HG03196 (cell line): ENCODE measurements around the gene ICAM3.

Source experiments
- ATAC-seq: cut with Tn5 transposase; IDR thresholded peaks from one replicate; pipeline ENCODE4 v1.9.1; 2021; ENCODE audit not compliant: unreplicated experiment

The ICAM3 gene

GRCh38 chr19:10320602-10321416 lies 18.6 kb downstream of the ICAM3 start:
- no peak for ATAC-seq

GRCh38 chr19:10318807-10319682 lies 20.4 kb downstream of the ICAM3 start:
- ATAC-seq, result no peak

GRCh38 chr19:10317857-10318462 lies 21.5 kb downstream of the ICAM3 start:
- ATAC-seq, result no peak

DNA sequence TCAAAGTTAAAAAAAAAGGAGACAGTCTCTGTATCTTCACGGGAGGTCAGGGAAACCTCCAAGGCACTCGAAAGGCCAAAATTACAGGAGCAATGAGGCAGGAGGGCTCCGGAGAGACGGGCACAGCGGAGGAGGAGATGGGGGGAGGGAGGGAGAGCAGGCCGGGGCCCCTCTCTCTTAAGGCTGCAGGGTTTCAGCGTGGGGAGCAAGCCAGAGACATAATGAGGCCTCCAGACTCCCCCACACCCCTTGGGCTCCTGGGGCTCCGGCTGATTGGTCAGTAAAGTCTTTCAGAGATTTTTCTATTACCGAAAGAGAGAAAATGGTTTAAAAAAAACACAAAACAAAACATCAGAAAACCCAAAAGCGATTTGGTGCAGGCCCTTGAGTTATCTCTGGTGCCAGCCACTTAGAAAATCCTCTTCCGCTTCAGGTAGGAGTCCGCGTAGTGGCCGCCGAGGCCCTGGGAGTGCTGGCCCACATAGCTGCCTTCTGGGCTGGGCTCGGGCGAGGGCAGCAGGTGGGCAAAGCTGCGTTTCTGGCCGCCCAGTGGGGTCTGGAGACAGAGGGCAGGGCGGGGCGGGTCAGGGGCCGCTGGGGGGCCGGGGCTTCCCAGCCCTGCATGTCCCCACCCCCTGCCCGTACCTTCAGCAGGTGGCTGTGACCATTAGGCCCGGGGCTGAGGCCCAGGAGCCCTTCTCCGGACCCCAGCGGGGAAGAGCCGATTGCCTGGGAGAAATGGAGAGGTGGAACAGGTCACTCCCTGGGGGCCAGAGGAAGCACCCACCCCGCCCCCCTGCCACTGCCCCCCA lies 22.2 kb downstream of the ICAM3 start:
- no peak for ATAC-seq

DNA sequence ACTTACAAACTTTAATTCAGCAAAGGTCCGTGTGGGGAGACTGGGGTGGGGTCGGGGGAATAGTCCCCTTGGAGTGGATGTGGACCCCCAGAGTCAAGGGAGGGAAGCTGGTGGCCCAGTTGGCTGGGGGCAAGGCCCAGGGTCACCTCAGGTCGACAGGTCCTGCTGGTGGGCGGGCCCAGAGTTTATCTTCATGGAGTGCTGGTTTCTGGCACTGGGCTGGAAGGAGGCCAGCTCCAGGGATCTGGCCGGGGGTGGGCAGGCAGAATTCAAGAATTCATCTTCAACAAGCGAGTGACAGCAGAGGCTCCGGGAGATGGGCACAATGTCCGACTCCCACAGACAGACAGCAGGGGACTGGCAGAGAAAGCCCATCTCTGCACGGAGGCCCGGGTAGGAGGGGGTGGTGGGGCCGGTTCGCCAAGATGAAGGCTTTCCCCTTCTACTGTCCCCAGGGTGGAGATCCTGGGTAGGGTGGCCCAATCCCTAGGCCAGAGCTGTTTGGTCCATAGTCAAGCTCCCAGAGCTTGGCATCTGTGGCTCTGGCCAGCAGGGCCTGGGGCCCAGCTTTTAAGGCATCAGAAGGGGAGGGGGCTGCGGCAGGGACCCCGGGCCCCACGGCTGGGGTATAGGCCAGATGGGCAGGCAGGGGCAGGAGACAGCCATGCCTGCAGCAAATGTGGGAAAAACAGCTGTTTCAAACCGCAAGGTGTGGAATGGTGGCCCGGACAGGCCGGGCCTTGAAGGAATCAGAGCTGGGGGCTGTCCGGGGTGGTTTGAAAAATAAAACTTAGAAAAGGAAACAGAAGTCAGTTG lies 23.0 kb downstream of the ICAM3 start:
- no peak for ATAC-seq

DNA sequence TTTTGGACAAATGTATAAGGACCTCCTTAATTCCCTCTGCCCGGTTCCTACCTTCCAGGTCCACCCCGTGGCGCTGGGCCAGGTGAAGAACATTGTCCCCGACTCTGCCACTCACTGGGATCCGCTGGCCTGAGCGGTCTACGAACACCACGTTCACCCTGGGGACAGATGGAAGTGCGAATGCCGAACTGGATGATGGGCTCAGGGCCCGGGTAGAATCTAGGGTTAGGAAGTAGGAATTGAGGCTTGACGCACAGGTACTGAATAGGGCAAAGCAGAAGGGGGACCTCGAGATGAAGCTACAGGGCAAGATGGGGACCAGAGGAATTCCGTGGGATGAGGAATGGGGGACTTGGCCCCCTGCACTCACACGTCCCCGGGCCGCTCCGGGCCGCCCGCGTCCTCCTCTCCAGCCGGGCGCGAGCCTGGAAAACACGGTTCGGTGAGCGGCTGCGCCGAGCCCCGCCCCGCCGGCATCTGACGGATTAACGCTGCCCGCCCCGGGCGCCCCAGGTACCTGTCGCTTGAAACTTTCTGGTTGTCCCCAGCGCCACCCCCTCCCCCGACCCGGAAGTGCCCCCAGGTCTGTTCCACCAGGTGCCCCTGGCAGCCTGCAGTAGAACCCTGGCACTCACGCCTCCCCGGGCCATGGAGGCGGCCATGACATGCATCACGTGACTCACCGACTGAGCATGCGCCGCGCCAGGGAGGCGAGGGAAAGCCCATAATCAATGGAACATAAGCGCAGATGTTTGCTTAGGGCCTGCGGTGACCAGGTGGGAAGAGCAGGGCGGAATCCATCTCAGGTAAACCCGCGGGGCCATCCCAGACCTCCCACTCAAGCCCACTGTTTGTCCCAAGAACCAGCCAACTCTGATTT lies 23.8 kb downstream of the ICAM3 start, which contains the start of gene FDX2:
Gene FDX2 (minus strand): TSS at position 681 of the 880 bp plus-strand sequence. CDS start 19 bp downstream, at position 662.
- peak; percentile 57 for ATAC-seq

- no peak for ATAC-seq
These were observed 30.0 kb downstream of the ICAM3 start, which contains the start of gene ZGLP1 for GRCh38 chr19:10309423-10309822. ZGLP1 (minus strand) TSS chr19:10309815.

DNA sequence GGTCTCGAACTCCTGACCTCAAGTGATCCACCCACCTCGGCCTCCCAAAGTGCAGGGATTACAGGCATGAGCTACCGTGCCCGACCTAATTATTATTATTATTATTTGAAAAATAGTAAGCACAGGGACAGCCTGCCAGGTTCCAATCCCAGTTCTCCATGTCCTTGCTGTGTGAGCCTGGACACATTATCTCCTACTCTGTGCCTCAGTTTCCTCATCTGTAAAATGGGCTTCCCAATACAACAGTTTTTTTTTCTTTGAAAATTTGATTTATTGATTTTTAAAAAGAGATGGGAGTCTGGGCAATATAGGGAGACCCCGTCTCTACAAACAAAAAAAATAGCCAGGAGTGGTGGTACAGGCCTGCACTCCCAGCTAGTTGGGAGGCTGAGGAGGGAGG lies 33.1 kb downstream of the ICAM3 start:
- no peak for ATAC-seq

GRCh38 chr19:10305139-10305806 lies 34.2 kb downstream of the ICAM3 start:
- ATAC-seq, result no peak

DNA sequence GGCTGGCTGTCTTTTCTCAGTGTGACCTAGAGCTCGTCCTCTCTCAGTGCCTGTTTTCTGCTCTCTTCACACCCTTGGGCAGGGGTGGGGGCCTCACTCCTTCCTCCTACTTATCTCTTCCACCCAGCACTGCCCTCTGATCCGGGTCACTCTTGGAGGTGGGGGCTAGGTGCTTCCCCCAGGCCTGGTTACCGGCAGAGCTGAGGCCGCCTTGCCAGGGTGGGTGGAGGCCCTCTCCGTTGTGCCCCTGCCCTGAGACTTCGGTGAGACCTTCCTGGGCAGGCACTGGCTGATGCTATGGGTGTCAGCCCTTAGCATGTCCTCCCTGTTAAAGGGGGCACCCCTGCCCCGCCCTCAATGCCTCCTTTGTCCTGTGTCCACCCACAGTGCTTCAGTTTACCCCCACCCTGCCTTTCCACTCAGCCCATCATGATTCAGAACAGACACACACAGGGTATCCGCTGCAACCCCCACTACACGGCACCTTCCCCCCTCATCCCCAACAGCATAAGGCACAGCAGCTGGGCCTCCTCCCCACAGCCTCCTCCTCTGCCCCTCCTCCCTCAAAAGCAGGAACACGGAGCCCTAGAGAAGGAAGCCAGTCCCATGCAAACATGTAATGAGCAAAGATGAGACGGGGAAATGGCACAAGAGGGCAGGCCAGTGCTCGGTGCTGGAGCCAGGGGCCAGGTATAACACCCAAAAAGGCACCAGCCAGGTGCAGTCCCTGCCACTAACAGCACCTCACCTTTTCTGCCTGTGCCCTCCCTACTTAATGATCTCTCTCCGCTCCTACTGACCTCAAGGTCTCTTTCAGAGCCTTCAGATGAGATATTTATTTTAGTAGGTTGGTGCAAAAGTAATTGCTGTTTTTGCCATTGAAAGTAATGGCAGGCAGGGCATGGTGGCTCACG lies 39.6 kb downstream of the ICAM3 start:
- no peak for ATAC-seq

DNA sequence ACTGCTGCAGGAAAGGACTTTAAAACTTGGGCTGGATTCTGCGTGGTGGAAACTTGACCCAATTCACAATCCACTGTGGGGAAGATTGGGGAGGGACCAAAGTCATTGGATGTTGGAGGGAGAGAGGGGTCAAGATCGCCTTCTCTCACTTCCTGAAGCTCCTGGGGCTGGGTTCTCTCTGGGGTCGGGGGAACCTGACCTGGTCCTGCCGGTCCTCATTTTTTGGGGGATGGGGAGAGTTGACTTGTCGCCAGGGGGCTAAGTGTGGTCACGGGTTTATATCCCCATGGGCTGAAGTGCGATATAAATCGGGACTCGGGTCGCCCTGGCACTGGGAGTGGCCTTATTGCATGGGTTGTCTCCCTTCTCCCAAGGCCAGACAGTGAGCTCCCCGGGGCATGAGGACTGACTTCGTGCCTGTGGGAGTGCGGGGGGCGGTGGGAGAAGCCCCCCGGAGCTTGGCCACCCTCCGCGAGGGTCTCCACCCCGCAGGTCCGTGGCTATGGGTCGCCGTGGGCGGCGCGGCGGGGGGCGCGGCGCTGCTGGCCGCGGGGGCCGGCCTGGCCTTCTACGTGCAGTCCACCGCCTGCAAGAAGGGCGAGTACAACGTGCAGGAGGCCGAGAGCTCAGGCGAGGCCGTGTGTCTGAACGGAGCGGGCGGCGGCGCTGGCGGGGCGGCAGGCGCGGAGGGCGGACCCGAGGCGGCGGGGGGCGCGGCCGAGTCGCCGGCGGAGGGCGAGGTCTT lies 43.4 kb downstream of the ICAM3 start:
- no peak for ATAC-seq

- ATAC-seq, result peak; percentile 40
These were observed 44.0 kb downstream of the ICAM3 start for GRCh38 chr19:10295305-10295846.

DNA sequence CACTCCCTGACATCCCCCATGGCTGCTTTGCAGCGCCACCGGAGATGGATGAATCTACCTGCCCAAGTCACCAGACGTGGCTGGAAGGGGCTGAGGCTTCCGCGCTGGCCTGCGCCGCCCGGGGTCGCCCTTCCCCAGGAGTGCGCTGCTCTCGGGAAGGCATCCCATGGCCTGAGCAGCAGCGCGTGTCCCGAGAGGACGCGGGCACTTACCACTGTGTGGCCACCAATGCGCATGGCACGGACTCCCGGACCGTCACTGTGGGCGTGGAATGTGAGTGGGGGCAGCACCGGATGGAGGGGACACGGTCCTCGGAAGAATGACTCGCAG lies 45.1 kb downstream of the ICAM3 start:
- ATAC-seq, result no peak

DNA sequence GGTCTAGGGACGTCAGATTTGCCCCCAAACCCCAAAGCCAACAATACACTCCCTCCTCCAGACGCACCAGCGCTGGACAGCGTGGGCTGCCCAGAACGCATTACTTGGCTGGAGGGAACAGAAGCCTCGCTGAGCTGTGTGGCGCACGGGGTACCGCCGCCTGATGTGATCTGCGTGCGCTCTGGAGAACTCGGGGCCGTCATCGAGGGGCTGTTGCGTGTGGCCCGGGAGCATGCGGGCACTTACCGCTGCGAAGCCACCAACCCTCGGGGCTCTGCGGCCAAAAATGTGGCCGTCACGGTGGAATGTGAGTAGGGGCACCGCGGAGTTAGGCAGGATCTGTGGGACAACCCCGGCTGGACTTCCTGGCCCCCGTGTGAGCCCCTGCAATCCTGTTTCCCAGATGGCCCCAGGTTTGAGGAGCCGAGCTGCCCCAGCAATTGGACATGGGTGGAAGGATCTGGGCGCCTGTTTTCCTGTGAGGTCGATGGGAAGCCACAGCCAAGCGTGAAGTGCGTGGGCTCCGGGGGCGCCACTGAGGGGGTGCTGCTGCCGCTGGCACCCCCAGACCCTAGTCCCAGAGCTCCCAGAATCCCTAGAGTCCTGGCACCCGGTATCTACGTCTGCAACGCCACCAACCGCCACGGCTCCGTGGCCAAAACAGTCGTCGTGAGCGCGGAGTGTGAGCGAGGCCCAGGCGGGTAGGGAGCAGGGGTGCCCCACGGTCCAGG lies 45.6 kb downstream of the ICAM3 start:
- ATAC-seq, result no peak

DNA sequence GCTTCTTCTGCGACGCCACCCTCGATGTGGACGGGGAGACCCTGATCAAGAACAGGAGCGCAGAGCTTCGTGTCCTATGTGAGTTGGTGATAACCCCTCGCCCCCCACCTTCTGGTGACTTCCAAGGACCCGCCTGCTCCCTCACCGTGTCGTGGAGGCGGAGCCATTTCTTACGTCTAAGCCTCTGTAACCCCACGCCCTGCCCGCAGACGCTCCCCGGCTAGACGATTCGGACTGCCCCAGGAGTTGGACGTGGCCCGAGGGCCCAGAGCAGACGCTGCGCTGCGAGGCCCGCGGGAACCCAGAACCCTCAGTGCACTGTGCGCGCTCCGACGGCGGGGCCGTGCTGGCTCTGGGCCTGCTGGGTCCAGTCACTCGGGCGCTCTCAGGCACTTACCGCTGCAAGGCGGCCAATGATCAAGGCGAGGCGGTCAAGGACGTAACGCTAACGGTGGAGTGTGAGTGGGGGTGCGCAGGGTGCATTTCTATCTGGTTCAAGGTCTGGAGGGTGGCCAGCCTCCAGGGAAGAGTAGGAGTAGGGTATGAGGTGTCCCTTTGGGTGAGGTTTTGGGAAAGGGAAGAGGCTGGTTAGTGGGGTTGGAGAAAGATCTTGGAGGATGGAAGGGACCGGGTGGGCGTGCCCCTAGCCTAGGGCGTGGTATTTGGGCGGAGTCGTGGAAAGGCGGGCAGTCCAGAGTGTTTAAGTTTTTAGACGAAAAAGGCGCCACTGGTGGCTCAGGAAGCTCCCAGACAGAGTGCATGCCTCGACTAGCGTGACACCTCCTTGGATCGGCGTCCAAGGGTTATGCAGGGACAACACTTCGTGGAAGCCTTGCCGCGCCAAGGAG lies 46.4 kb downstream of the ICAM3 start:
- ATAC-seq, result no peak
